CD4-positive, alpha-beta T cell treated with Interleukin-15 for 4 hours (primary cell): ENCODE data around the gene RELCH.
A peak's percentile ranks its signal among the peaks of the same experiment; 100 is the strongest.
"Not testable (repeated sequence)": the region's sequence is repeated elsewhere in the genome, so short reads cannot be mapped to it uniquely, and the experiment has no call there.

Experiments
- DNase-seq: peaks from one replicate; pipeline ENCODE4 v3.0.0-alpha.2; 2020; ENCODE audit warnings: low spot score

RELCH gene

DNA sequence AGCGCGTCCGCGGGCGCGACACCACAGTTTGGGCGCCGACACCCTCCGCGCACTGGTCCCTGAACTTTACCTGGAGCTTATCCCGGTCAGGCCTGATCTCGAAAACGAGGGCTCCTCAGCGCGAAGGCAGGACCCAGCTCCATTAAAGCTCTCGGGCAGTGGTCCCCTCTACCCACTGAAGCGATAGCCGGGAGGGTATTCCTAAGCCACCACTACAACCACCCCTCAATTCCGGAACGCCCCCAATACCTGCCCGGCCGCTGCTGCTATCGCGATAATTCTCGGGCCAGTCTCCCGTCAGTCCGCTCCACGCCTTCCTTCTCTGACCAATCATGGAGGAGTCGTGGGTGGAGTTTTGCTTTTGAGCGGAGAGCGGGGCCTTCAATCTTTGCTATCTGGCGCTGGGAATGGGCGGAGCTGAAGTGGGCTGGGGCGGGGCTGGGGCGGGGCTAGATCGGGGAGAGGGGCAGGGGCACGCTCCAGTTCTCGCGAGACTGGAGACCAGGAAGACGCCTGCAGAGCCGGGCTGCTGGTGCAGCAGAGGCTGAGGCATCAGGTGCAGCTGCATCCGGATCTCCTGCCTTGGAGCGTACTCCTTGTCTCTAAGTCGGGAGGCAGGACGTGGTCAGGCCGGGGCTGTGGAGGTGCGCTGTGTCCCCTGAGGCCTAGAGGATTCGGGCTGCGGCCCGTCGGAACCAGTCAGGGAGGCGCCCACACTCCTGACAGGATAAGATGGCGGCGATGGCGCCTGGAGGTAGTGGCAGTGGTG lies at the start of gene RELCH, which contains the start of gene PIGN:
TSS of gene RELCH (plus strand) at position 482 of the 769 bp plus-strand sequence. CDS start at position 733, 251 bp downstream.
TSS of gene PIGN (minus strand) at position 283 of the 769 bp plus-strand sequence. CDS start 25,703 bp downstream, outside the sequence.
- DNase-seq = peak; percentile 97

GRCh38 chr18:62138461-62139235 lies 48.4 kb upstream of the RELCH start:
- no peak for DNase-seq

GRCh38 chr18:62140259-62140658 lies 46.8 kb upstream of the RELCH start:
- DNase-seq = no peak

- DNase-seq = no peak
Measured at GRCh38 chr18:62144338-62144737, 42.7 kb upstream of the RELCH start.

DNA sequence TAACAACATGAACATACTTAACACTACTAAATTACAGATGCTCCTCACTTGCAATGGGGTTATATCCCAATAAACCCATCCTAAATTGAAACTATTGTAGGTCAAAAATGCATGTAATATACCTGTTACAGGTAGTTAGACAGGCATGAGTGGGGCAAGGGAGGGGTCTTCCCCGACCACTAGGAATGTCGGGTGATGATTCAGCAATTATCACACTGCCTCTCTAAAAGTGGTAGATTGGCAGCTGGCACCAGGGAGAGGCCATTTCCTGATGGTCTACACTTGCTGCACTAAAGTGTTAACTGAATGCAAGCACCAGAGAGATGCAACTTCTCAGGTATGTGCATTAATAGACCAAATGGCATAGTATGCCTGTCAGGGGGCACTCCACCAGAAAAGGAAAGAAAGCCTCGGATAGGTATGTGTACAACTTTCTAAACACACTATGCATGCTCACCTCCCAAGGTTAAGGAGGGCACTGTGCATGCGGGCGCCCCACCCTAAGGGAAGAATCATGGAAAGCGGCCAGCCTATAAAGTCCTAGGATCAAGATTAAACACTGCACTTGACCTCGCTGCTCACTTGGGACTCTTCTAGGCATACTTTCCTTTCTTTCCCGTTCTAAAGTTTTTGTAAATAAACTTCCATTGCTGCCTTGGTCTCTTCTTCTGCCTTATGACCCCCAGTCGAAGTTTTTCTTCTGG lies 35.8 kb upstream of the RELCH start:
- DNase-seq = no peak

- no peak for DNase-seq
Measured at GRCh38 chr18:62152844-62153243, 34.2 kb upstream of the RELCH start.

GRCh38 chr18:62157843-62158242 lies 29.2 kb upstream of the RELCH start:
- DNase-seq = no peak

DNA sequence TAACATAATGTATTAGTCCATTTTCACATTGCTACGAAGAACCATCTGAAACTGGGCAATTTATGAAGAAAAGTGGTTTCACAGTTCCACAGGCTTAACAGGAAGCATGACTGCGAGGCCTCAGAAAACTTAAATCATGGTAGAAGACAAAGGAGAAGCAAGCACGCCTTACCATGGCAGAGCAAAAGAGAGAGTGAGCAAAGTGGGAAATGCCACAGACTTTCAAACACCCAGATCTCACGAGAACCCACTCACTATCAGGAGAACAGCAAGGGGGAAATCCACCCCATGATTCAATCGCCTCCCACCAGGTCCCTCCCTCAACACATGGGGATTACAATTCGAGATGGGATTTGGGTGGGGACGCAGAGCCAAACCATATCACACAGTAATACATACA lies 22.7 kb upstream of the RELCH start:
- no peak for DNase-seq

DNA sequence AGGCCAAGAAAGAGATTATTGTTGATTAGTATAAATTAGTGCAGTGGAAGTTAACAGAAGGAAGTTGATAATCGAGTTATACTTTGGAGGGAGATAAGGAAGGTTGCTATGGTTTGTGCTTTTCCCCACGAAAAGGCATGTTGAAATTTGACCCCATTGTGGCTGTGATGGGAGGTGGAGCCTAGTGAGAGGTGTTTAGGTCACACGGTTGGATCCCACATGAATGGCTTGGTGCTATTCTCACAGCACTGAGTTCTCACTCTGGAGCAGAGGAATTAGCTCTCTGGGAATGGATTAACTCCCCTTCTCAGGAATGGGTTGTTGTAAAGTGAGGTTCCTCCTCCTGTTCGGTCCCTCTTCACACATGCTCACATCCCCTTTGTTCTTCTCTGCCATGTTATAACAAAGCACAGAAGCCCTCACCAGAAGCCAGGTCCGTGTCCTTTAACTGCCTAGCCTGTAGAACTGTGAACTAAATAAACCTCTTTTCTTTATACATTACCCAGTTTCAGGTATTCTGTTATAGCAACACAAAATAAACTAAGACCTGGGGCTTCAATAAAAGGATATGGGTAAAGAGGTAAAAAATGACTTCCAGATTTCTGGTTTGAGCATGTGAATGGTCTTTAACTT lies 22.1 kb upstream of the RELCH start:
- no peak for DNase-seq

DNA sequence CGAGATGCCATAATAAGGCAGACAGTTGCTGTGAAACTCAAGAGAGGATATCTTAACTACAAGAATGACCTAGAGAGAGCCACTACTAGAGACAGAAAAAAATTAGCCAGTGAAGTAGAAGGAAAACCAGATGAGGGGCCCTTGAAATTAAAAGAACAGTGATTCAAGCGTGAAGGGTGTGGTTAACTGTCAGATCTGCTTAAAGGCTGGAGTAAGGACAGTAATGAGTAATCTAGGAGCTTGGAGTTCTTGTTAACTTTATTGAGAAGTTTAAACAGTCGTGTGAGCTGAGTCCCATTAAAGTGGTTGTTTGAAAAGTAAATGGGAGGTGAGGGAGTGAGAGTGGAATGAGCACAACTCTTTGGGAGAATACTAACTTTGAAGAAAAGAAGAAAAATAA lies 21.5 kb upstream of the RELCH start:
- no peak for DNase-seq

DNA sequence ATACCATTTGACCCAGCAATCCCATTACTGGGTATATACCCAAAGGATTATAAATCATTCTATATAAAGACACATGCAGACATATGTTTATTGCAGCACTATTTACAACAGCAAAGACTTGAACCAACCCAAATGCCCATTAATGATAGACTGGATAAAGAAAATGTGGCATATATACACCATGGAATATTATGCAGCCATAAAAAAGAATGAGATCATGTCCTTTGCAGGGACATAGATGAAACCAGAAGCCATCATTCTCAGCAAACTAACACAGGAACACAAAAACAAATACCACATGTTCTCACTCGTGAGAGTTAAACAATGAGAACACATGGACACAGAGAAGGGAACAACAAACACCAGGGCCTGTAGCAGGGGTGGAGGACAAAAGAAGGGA lies 20.5 kb upstream of the RELCH start:
- DNase-seq = not testable (repeated sequence)

- DNase-seq = no peak
Measured at GRCh38 chr18:62170857-62171256, 16.2 kb upstream of the RELCH start.

DNA sequence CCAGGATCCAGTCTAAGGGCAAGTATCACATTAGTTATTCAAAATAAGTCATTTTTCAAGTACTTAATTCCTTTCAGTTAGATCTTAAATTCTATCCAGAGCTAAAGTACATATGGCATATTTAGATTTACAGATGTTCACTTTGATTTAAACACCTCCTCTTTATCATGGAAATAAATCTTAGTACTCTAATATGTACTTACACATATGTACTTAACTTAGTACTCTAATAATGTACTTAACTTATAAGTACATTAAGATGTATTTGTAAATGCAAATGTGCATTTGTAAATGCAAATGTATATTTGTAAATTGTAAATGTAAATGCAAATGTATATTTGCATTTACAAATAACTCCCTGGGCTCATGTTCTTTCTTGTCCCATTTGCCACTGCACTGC lies 14.8 kb upstream of the RELCH start:
- no peak for DNase-seq

GRCh38 chr18:62175521-62175920 lies 11.5 kb upstream of the RELCH start:
- no peak for DNase-seq

- no peak for DNase-seq
Measured at GRCh38 chr18:62177271-62177670, 9.8 kb upstream of the RELCH start.

- no peak for DNase-seq
Measured at GRCh38 chr18:62179213-62179612, 7.8 kb upstream of the RELCH start.

- no peak for DNase-seq
Measured at GRCh38 chr18:62182220-62182619, 4.8 kb upstream of the RELCH start.

- DNase-seq = peak; percentile 68
Measured at GRCh38 chr18:62183578-62184195, 3.4 kb upstream of the RELCH start.

DNA sequence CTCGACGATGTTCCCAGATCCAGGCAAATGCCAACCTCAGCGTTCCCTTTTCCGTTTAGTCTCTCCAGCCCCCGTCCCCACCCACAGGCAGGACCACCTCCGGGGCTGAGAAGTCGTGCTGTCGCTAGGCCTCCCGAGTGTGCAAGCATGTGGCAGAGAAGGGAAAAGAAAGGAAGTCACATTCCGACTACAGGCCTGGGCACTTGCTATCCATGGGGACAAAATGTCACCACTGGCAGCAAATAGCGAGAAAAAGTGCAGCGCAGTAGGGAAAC lies 619 bp upstream of the RELCH start:
- DNase-seq = no peak

DNA sequence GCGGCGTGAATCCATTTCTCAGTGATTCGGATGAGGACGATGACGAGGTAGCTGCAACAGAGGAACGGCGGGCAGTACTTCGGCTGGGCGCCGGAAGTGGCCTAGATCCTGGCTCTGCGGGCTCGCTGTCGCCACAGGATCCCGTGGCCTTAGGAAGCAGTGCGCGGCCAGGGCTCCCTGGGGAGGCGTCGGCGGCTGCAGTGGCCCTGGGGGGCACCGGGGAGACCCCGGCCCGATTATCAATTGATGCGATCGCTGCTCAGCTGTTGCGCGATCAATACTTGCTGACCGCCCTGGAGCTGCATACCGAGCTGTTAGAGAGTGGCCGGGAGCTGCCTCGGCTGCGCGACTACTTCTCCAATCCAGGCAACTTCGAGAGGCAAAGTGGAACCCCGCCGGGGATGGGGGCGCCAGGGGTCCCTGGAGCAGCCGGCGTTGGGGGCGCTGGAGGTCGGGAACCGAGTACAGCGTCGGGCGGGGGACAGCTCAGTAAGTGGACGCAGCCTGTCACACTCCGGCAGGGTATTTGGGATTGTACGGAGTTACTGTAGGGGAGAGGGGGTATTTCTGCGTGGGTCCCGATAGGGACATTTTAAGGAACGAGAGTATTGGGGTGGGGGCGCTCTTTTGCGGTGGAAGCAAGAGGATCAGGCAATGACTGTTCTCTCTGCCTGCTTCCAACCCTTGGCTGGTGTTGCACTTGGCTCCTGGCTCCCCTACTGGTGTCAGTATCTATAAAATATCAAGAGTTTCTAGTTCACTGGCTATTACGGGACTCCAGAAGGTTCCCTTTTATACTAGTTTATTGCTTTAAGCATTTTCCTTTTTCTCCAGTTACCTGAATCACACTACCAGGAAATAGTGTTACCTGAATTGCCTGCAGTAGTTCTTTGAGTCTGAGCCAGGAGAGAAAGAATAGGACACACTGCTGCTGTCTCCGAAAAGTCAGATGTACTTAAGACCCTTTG lies 772 bp downstream of the RELCH start:
- peak; percentile 14 for DNase-seq

DNA sequence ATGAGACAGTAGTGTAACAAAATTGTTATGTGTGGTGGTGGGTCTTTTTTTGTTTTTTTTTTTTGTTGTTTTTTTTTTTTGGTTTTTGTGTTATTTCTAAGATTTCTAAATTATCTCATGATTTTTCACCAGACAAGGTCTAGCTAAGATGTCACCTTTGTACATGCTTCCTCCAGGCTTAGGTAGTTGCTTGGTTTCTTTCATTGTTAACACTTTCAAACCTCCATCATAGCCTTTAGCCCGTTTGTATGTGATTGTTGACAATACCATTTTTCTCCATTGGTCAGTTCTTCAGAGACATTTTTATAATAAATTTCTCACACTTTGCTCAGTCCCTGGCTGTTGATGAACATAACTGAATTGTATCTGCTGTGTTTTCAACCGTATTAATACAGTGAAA lies 2.2 kb downstream of the RELCH start:
- no peak for DNase-seq
